Measurements from ENCODE around the gene PDCD5. TPM values are rescaled to one million over a fixed set of nuclear protein-coding genes. Genes with fewer than 3 reads are reported as not detected.

PDCD5 gene
- total and polyA plus RNA-seq, 2 donors (not counting 3 experiments of a cell fraction or from before 2014, with no cell fraction given): 51.7 to 154 TPM

- H3K27me3 ChIP-seq (ENCODE audit: control insufficient read depth in 2 of 2, insufficient read depth in 2 of 2, low read length in 2 of 2): no peaks in the 10 kb centered on the region
- H3K36me3 ChIP-seq (ENCODE audit: control insufficient read depth in 2 of 2, extremely low read depth in 1 of 2, insufficient read depth in 2 of 2, low read length in 2 of 2): peaks cover 20% of the 10 kb centered on the region in 2 experiments
- peak; percentile 57 for DNase-seq (ENCODE audit: low read depth, low spot score)
- ChIA-PET POLR2A (interaction anchor here (0.6 to 1.3 kb wide), 2 partner anchors 69 to 194 kb away, joined by 4 read pairs; partner anchors contain the start of gene DPY19L3), CTCF (interaction anchor here (0.6 to 1.4 kb wide), 21 partner anchors 8 to 1933 kb away, joined by 3 to 18 read pairs (median 5); partner anchors contain the start of genes ANKRD27, NUDT19, PDCD5 and RGS9BP)
- no TSS peak for BruUV-seq (replicated peaks)
- no peaks in the 10 kb centered on the region for H3K9me3 ChIP-seq (replicated peaks; ENCODE audit: control insufficient read depth, insufficient read depth, low read length)
- H4K20me1 ChIP-seq (replicated peaks; ENCODE audit: control insufficient read depth, extremely low read depth, insufficient read depth, low read length): no peaks in the 10 kb centered on the region
- no peak overlapping the region for H3K27ac ChIP-seq (ENCODE audit: insufficient read depth, low read depth, low read length)
- TF ChIP-seq JUN (IDR thresholded peaks at IDR 0.05; ENCODE audit: borderline replicate concordance, insufficient read depth, insufficient read length, low read depth) (no peak), GATA2 (IDR thresholded peaks at IDR 0.05; ENCODE audit: insufficient read depth, insufficient read length, low read depth, low read length) (no peak), FOS (IDR thresholded peaks at IDR 0.05; ENCODE audit: borderline replicate concordance, insufficient read depth, low read length) (no peak), MYC (IDR thresholded peaks at IDR 0.05; ENCODE audit: low read depth, low read length) (no peak), POLR2A (IDR thresholded peaks at IDR 0.05; ENCODE audit: low read depth, low read length) (no peak)
- TF ChIP-seq, protein P1, sequence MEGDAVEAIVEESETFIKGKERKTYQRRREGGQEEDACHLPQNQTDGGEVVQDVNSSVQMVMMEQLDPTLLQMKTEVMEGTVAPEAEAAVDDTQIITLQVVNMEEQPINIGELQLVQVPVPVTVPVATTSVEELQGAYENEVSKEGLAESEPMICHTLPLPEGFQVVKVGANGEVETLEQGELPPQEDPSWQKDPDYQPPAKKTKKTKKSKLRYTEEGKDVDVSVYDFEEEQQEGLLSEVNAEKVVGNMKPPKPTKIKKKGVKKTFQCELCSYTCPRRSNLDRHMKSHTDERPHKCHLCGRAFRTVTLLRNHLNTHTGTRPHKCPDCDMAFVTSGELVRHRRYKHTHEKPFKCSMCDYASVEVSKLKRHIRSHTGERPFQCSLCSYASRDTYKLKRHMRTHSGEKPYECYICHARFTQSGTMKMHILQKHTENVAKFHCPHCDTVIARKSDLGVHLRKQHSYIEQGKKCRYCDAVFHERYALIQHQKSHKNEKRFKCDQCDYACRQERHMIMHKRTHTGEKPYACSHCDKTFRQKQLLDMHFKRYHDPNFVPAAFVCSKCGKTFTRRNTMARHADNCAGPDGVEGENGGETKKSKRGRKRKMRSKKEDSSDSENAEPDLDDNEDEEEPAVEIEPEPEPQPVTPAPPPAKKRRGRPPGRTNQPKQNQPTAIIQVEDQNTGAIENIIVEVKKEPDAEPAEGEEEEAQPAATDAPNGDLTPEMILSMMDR (IDR thresholded peaks at IDR 0.05; ENCODE audit: extremely low read depth in 1 of 2, insufficient read depth in 1 of 2, low read depth in 1 of 2, low read length in 2 of 2): peak; percentile 67 to 75
- intact Hi-C loops (cut with micrococcal nuclease): no loop called here
- peak; percentile 67 for FAIRE-seq
- no peak overlapping the region for H3K4me3 ChIP-seq (replicated peaks in 1 of 3; ENCODE audit: insufficient read depth in 1 of 3, low read depth in 1 of 3, low read length in 3 of 3)
- no peak overlapping the region for H3K4me2 ChIP-seq (ENCODE audit: insufficient read depth, low read length)
- dilution Hi-C loops (cut with MboI; ENCODE audit: extremely low pct_ligation_motif_present, low sequenced_read_pairs): no loop called here
- no peak overlapping the region for H3K9ac ChIP-seq (replicated peaks; ENCODE audit: extremely low read depth, insufficient read depth, low read length)
- no peaks in the 10 kb centered on the region for H3K79me2 ChIP-seq (ENCODE audit: control insufficient read depth, insufficient read depth, low read length)
- H3K4me1 ChIP-seq (ENCODE audit: control insufficient read depth, extremely low read depth, insufficient read depth, low read length): no peaks in the 10 kb centered on the region
- no peak overlapping the region for H2AFZ ChIP-seq (ENCODE audit: low read depth, low read length)
- no peaks in the 10 kb centered on the region for H3K9me1 ChIP-seq (replicated peaks; ENCODE audit: control insufficient read depth, extremely low read depth, insufficient read depth, low read length)
These were observed 18.8 kb downstream of the PDCD5 start for GRCh38 chr19:32599736-32600157.

- DNase-seq (ENCODE audit: low read depth, low spot score) (no peak), FAIRE-seq (no peak)
- TF ChIP-seq, protein P1 (IDR thresholded peaks at IDR 0.05; ENCODE audit: extremely low read depth in 1 of 2, insufficient read depth in 1 of 2, low read depth in 1 of 2, low read length in 2 of 2): no peak
- no peak for TF ChIP-seq GATA2 (IDR thresholded peaks at IDR 0.05; ENCODE audit: insufficient read depth, insufficient read length, low read depth, low read length)
- TF ChIP-seq, protein P2, sequence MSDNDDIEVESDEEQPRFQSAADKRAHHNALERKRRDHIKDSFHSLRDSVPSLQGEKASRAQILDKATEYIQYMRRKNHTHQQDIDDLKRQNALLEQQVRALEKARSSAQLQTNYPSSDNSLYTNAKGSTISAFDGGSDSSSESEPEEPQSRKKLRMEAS (IDR thresholded peaks at IDR 0.05; ENCODE audit: insufficient read depth, insufficient read length): no peak
- TF ChIP-seq FOS (IDR thresholded peaks at IDR 0.05; ENCODE audit: borderline replicate concordance, insufficient read depth, low read length): no peak
- TF ChIP-seq EZH2 (IDR thresholded peaks at IDR 0.05; ENCODE audit: borderline replicate concordance, low read depth, low read length, severe bottlenecking): no peak
- intact Hi-C loops (cut with micrococcal nuclease): no loop called here
- ChIA-PET CTCF (no interaction called here), POLR2A (no interaction called here)
- H3K4me2 ChIP-seq (ENCODE audit: insufficient read depth, low read length): no peak overlapping the region
- no TSS peak for BruUV-seq (replicated peaks)
- no peaks in the 10 kb centered on the region for H3K9me1 ChIP-seq (replicated peaks; ENCODE audit: control insufficient read depth, extremely low read depth, insufficient read depth, low read length)
- dilution Hi-C loops (cut with MboI; ENCODE audit: extremely low pct_ligation_motif_present, low sequenced_read_pairs): no loop called here
- H3K27ac ChIP-seq (ENCODE audit: insufficient read depth, low read depth, low read length): no peak overlapping the region
- H4K20me1 ChIP-seq (replicated peaks; ENCODE audit: control insufficient read depth, extremely low read depth, insufficient read depth, low read length): no peaks in the 10 kb centered on the region
- H3K36me3 ChIP-seq (ENCODE audit: control insufficient read depth in 2 of 2, extremely low read depth in 1 of 2, insufficient read depth in 2 of 2, low read length in 2 of 2): peaks cover 14 to 21% of the 10 kb centered on the region in 2 experiments
- H3K9ac ChIP-seq (replicated peaks; ENCODE audit: extremely low read depth, insufficient read depth, low read length): no peak overlapping the region
- H3K4me1 ChIP-seq (ENCODE audit: control insufficient read depth, extremely low read depth, insufficient read depth, low read length): no peaks in the 10 kb centered on the region
- no peak overlapping the region for H2AFZ ChIP-seq (ENCODE audit: low read depth, low read length)
- H3K9me3 ChIP-seq (replicated peaks; ENCODE audit: control insufficient read depth, insufficient read depth, low read length): no peaks in the 10 kb centered on the region
- H3K79me2 ChIP-seq (ENCODE audit: control insufficient read depth, insufficient read depth, low read length): no peaks in the 10 kb centered on the region
- H3K4me3 ChIP-seq (replicated peaks in 1 of 3; ENCODE audit: insufficient read depth in 1 of 3, low read depth in 1 of 3, low read length in 3 of 3): no peak overlapping the region
- H3K27me3 ChIP-seq (ENCODE audit: control insufficient read depth in 2 of 2, insufficient read depth in 2 of 2, low read length in 2 of 2): no peaks in the 10 kb centered on the region
These were observed 23.0 kb downstream of the PDCD5 start for GRCh38 chr19:32603961-32604360.
